Left lung (tissue), 10 donors: ENCODE results near the gene AIG1. TPM values are rescaled to one million over a fixed set of nuclear protein-coding genes. Genes with fewer than 3 reads are reported as not detected.
"Not testable (repeated sequence)": the region's sequence is repeated elsewhere in the genome, so short reads cannot be mapped to it uniquely, and the experiment has no call there.

ENCODE experiments used
- ATAC-seq: fragments of 200-7000 bp; cut with Tn5 transposase; one replicate; pipeline ENCODE4 v1.9.1; 2020; ENCODE audit warnings: moderate library complexity
- DNase-seq, 4 donors: peaks; one replicate each; pipeline ENCODE4 v3.0.0-alpha.2; 2013 to 2020
- H3K27ac ChIP-seq, 2 donors: fragments of 200-600 bp; sonication (generic) in 1 of 2; one replicate each; pipeline versions ENCODE4 v1.5.0 to v1.8.0; 2020 to 2021
- H3K27me3 ChIP-seq, 2 donors: fragments of 200-600 bp; sonication (generic) in 1 of 2; one replicate each; pipeline versions ENCODE4 v1.5.0 to v1.8.0; 2020 to 2021
- H3K36me3 ChIP-seq, 2 donors: fragments of 200-600 bp; sonication (generic) in 1 of 2; one replicate each; pipeline versions ENCODE4 v1.5.0 to v1.8.0; 2020 to 2021
- H3K4me1 ChIP-seq, 2 donors: fragments of 200-600 bp; one replicate each; pipeline ENCODE4 v1.8.0; 2021
- H3K4me3 ChIP-seq, 2 donors: fragments of 200-600 bp; sonication (generic) in 1 of 2; one replicate each; pipeline versions ENCODE4 v1.5.0 to v1.8.0; 2020 to 2021; ENCODE audit warnings: mild to moderate bottlenecking in 1 of 2
- H3K9me3 ChIP-seq, 2 donors: fragments of 200-600 bp; sonication (generic) in 1 of 2; one replicate each; pipeline versions ENCODE4 v1.5.0 to v1.8.0; 2020 to 2021
- intact Hi-C, 2 donors: fragments of 100-400 bp; cut with DNase I; formaldehyde crosslinking; loops; one replicate each; pipeline versions ENCODE4 v1.11.2 to v1.14.2; 2022
- polyA plus RNA-seq, 6 donors: library from polyadenylated mRNA; unstranded; fragments of 120-200 nt; gene quantifications; one replicate each; pipeline ENCODE4 v1.2.1, GENCODE V29; 2013; ENCODE audit not compliant: insufficient read length in 6 of 6
- total RNA-seq, 2 donors: library from RNA; stranded (reverse); fragmentation: NEBNext Ultra II Directional; extraction: Animal tissue kit (Norgen Biotek cat#: 25700); gene quantifications; one replicate each; pipeline ENCODE4 v1.2.1, GENCODE V29; 2021
- TF ChIP-seq, protein P1 (sequence below), 2 donors: fragments of 200-600 bp; sonication (generic) in 1 of 2; IDR thresholded peaks; one replicate each; pipeline versions ENCODE4 v1.5.0 to v1.8.0; 2021; ENCODE audit warnings: antibody characterized with exemption in 2 of 2
- donor health status: DM: no; HTN: yes; CAD: no.
- donor health status: DM: no; HTN: no; CAD: no.

The AIG1 gene
- total and polyA plus RNA-seq, 8 donors: 34.7 to 45.4 (median 36.8) TPM

DNA sequence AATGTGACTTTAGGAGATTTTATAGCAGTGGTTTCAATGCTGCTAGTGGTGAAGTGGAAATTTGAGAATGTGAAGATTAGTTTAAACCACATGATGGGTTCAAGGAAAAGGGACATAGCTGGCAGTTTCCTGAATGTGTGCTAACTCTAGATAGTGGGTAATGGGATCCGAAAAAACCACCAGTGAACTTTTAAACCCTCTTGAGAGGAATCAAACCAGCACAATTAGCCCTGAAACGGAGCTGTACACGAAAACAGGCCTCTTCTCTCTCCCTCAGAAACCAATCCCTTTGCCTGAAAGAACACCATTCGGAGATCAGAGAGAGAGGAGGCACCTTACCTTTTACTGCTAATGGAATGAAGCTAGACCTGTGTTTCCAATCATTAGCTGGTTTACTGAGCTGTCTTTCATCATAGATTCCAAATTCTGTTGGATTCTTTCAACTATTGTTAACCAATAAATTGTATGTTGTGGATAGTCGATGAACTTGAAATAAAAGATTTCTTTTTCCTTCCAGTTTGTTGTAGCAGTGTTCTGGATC is 103.9 kb downstream of the AIG1 start:
- TF ChIP-seq, protein P1, sequence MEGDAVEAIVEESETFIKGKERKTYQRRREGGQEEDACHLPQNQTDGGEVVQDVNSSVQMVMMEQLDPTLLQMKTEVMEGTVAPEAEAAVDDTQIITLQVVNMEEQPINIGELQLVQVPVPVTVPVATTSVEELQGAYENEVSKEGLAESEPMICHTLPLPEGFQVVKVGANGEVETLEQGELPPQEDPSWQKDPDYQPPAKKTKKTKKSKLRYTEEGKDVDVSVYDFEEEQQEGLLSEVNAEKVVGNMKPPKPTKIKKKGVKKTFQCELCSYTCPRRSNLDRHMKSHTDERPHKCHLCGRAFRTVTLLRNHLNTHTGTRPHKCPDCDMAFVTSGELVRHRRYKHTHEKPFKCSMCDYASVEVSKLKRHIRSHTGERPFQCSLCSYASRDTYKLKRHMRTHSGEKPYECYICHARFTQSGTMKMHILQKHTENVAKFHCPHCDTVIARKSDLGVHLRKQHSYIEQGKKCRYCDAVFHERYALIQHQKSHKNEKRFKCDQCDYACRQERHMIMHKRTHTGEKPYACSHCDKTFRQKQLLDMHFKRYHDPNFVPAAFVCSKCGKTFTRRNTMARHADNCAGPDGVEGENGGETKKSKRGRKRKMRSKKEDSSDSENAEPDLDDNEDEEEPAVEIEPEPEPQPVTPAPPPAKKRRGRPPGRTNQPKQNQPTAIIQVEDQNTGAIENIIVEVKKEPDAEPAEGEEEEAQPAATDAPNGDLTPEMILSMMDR (IDR thresholded peaks at IDR 0.05): no peak
- no peaks in the 10 kb centered on the region for H3K27me3 ChIP-seq
- no peak overlapping the region for H3K4me3 ChIP-seq
- no peaks in the 10 kb centered on the region for H3K9me3 ChIP-seq
- DNase-seq (no peak), ATAC-seq (no peak)
- H3K36me3 ChIP-seq: peaks cover 0 to 7% of the 10 kb centered on the region in 2 donors
- intact Hi-C loops: no loop called here
- H3K27ac ChIP-seq: no peak overlapping the region
- no peaks in the 10 kb centered on the region for H3K4me1 ChIP-seq

GRCh38 chr6:143165315-143165855 is 104.7 kb downstream of the AIG1 start:
- Histone ChIP-seq H3K27ac (no peak overlapping the region), H3K27me3 (no peaks in the 10 kb centered on the region), H3K4me3 (no peak overlapping the region), H3K9me3 (no peaks in the 10 kb centered on the region), H3K36me3 (peaks cover 0 to 7% of the 10 kb centered on the region in 2 donors), H3K4me1 (no peaks in the 10 kb centered on the region)
- TF ChIP-seq, protein P1 (IDR thresholded peaks at IDR 0.05): no peak
- DNase-seq: no peak
- no peak for ATAC-seq
- intact Hi-C loops: no loop called here

DNA sequence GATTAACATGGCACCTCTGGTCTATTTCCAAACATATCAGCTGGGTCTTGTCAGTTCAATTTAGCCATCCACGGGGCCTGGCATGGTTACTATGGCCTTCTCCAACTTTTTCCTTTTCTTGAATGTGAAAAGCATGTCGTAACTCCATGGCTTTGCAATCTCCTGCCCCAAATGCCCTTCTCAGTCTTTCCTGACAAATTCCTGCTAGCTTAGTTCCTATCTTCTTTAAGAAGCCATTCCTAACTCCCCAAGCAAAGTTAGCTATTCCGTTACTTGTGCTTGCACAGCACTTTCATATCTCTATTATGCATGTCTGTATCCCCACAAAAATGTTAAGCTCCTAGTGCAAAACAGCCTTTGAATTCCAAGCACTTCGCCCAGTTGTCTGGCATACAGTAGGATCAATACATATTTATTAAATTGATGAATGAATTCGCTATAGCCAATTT is 105.6 kb downstream of the AIG1 start:
- TF ChIP-seq, protein P1 (IDR thresholded peaks at IDR 0.05): no peak
- no peaks in the 10 kb centered on the region for H3K9me3 ChIP-seq
- no peak for ATAC-seq
- no peak for DNase-seq
- H3K4me1 ChIP-seq: no peaks in the 10 kb centered on the region
- no peak overlapping the region for H3K4me3 ChIP-seq
- intact Hi-C loops: no loop called here
- H3K27me3 ChIP-seq: no peaks in the 10 kb centered on the region
- H3K36me3 ChIP-seq: peaks cover 0 to 7% of the 10 kb centered on the region in 2 donors
- H3K27ac ChIP-seq: no peak overlapping the region

GRCh38 chr6:143167224-143167623 is 106.5 kb downstream of the AIG1 start:
- Histone ChIP-seq H3K27ac (no peak overlapping the region), H3K36me3 (peaks cover 0 to 7% of the 10 kb centered on the region in 2 donors), H3K27me3 (no peaks in the 10 kb centered on the region), H3K9me3 (no peaks in the 10 kb centered on the region), H3K4me1 (no peaks in the 10 kb centered on the region), H3K4me3 (no peak overlapping the region)
- no peak for DNase-seq
- intact Hi-C loops: no loop called here
- TF ChIP-seq, protein P1 (IDR thresholded peaks at IDR 0.05): no peak
- no peak for ATAC-seq

DNA sequence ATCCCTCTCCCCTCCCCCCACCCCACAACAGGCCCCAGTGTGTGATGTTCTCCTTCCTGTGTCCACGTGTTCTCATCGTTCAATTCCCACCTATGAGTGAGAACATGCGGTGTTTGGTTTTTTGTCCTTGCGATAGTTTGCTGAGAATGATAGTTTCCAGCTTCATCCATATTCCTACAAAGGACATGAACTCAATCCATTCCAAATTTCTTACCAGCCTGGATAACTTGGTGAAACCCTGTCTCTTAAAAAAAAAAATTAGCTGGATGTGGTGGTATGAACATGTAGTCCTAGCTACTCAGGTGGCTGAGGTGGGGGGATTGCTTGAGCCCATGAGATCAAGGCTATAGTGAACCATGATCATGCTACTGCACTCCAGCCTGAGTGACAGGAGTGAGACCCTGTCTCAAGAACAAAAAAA is 107.7 kb downstream of the AIG1 start:
- DNase-seq, H3K4me3 ChIP-seq, H3K4me1 ChIP-seq, intact Hi-C loops, H3K27ac ChIP-seq, H3K9me3 ChIP-seq, H3K27me3 ChIP-seq, ATAC-seq: not testable (repeated sequence)
- peaks cover 0 to 19% of the 10 kb centered on the region in 2 donors for H3K36me3 ChIP-seq

DNA sequence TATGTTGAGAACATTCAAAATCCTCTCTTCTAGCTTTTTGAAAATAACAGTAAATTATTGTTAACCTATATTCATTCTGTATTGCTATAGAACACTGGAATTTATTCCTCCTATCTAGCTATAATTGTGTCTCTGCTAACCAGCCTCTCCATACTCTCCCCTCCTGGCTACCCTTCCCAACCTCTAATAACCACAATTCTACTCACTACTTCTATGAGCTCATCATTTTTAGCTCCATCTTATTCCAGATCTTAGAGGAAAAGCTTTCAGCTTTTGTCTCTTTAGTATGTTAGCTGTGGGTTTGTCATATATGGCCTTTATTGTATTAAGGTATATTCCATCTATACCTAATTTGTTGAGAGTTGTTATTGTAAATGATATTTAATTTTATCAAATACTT is 108.8 kb downstream of the AIG1 start:
- intact Hi-C loops: no loop called here
- TF ChIP-seq, protein P1 (IDR thresholded peaks at IDR 0.05): no peak
- Histone ChIP-seq H3K27me3 (no peaks in the 10 kb centered on the region), H3K9me3 (peaks cover 0 to 10% of the 10 kb centered on the region in 2 donors), H3K4me1 (no peaks in the 10 kb centered on the region), H3K36me3 (peaks cover 0 to 20% of the 10 kb centered on the region in 2 donors), H3K27ac (no peak overlapping the region), H3K4me3 (no peak overlapping the region)
- ATAC-seq: no peak
- no peak for DNase-seq
